ENCODE measurements around the gene SPTBN4.

- TF ChIP-seq CTCF (IDR thresholded peaks at IDR 0.05) (no peak), POLR2AphosphoS5 (IDR thresholded peaks at IDR 0.05) (no peak), POLR2A (IDR thresholded peaks at IDR 0.05) (no peak), EP300 (IDR thresholded peaks at IDR 0.05) (no peak)
Observed at GRCh38 chr19:40552848-40553247, 86.0 kb downstream of the SPTBN4 start.
